Nephron (organoid): ENCODE measurements around the gene ACKR2.

ENCODE experiments used
- H3K27ac Mint-ChIP-seq, 3 experiments: 2 replicates each; pipeline ENCODE4 v1.8.0; 2020; ENCODE audit warnings: mixed read lengths in 3 of 3, mild to moderate bottlenecking in 2 of 3, moderate library complexity in 1 of 3
- H3K27me3 Mint-ChIP-seq: 2 replicates; pipeline ENCODE4 v1.8.0; 2021; ENCODE audit warnings: low read depth, mild to moderate bottlenecking, moderate library complexity, mixed read lengths
- H3K36me3 Mint-ChIP-seq: 2 replicates; pipeline ENCODE4 v1.8.0; 2020; ENCODE audit warnings: low read depth, mixed read lengths
- H3K4me1 Mint-ChIP-seq: 2 replicates; pipeline ENCODE4 v1.8.0; 2020; ENCODE audit warnings: mixed read lengths
- H3K4me3 Mint-ChIP-seq, 3 experiments: 2 replicates each; pipeline ENCODE4 v1.8.0; 2020; ENCODE audit warnings: mild to moderate bottlenecking in 3 of 3, mixed read lengths in 3 of 3, moderate library complexity in 2 of 3
- H3K9me3 Mint-ChIP-seq: 2 replicates; pipeline ENCODE4 v1.8.0; 2020; ENCODE audit warnings: mixed read lengths
- TF ChIP-seq, protein P1 (sequence below), 3 experiments: fragments of 200-600 bp; sonication (generic); IDR thresholded peaks; one replicate each; pipeline ENCODE4 v1.5.0; 2021; ENCODE audit warnings: antibody characterized with exemption in 3 of 3; ENCODE audit not compliant: unreplicated experiment in 3 of 3

The ACKR2 gene

DNA sequence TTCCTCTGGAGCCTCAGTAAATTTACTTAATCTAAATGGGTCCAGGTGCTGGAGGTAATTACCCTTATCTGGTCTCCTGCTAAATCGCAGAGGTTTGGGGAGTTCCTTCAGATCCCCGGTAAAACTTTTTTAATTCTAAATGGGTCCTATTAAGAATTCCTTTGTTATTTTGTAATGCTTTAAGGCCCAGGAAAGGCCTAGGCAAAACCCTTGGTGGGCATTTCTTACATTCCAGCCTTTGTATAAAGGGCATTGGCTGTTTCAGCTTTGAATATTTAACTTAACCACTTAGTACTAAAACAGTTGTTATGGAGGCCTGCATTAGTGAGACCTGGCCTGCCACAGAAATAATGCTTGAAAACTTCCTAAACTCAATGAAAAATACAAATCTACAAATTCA is 81.8 kb downstream of the ACKR2 start:
- no peaks in the 10 kb centered on the region for H3K9me3 Mint-ChIP-seq
- peaks cover 6% of the 10 kb centered on the region for H3K27me3 Mint-ChIP-seq
- no peaks in the 10 kb centered on the region for H3K36me3 Mint-ChIP-seq
- H3K4me3 Mint-ChIP-seq, result no peak overlapping the region
- H3K27ac Mint-ChIP-seq, result peak overlapping the region; percentile 47 to 78 (median 70)
- TF ChIP-seq, protein P1, sequence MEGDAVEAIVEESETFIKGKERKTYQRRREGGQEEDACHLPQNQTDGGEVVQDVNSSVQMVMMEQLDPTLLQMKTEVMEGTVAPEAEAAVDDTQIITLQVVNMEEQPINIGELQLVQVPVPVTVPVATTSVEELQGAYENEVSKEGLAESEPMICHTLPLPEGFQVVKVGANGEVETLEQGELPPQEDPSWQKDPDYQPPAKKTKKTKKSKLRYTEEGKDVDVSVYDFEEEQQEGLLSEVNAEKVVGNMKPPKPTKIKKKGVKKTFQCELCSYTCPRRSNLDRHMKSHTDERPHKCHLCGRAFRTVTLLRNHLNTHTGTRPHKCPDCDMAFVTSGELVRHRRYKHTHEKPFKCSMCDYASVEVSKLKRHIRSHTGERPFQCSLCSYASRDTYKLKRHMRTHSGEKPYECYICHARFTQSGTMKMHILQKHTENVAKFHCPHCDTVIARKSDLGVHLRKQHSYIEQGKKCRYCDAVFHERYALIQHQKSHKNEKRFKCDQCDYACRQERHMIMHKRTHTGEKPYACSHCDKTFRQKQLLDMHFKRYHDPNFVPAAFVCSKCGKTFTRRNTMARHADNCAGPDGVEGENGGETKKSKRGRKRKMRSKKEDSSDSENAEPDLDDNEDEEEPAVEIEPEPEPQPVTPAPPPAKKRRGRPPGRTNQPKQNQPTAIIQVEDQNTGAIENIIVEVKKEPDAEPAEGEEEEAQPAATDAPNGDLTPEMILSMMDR (IDR thresholded peaks at IDR 0.05; ENCODE audit: unreplicated experiment in 3 of 3), result no peak
- H3K4me1 Mint-ChIP-seq, result no peaks in the 10 kb centered on the region

DNA sequence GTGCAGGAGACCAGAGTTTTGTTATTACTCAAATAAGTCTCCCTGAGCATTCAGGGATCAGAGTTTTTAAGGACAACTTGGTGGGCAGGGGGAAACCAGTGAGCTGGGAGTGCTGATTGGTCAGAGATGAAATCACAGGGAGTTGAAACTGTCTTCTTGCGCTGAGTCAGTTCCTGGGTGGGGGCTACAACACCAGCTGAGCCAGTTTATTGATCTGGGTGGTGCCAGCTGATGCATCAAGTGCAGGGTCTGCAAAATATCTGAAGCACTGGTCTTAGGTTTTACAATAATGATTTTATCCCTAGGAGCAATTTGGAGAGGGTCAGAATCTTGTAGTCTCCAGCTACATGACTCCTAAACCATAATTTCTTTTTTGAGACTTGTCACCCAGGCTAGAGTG is 82.9 kb downstream of the ACKR2 start:
- Mint-ChIP-seq H3K27me3 (peaks cover 6% of the 10 kb centered on the region), H3K27ac (peak overlapping the region in 2 of 3 experiments; percentile 1 to 2), H3K9me3 (no peaks in the 10 kb centered on the region), H3K36me3 (no peaks in the 10 kb centered on the region), H3K4me1 (no peaks in the 10 kb centered on the region), H3K4me3 (no peak overlapping the region)
- TF ChIP-seq, protein P1 (IDR thresholded peaks at IDR 0.05; ENCODE audit: unreplicated experiment in 3 of 3), result no peak

DNA sequence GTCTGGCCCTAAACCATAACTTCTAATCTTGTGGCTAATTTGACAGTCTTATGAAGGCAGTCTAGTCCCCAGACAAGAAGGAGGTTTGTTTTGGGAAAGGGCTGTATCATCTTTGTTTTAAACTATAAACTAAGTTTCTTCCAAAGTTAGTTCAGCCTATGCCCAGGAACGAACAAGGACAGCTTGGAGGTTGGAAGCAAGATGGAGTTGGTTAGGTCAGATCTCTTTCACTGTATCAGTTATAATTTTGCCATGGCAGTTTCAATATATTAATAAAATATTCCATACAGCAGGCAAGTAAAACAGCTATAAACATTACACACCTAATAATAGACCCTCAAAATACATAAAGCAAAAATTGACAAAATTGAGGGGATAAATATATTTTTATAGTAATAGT is 83.6 kb downstream of the ACKR2 start:
- Mint-ChIP-seq H3K27ac (no peak overlapping the region), H3K27me3 (peaks cover 6% of the 10 kb centered on the region), H3K4me3 (no peak overlapping the region), H3K9me3 (no peaks in the 10 kb centered on the region), H3K36me3 (no peaks in the 10 kb centered on the region), H3K4me1 (no peaks in the 10 kb centered on the region)
- TF ChIP-seq, protein P1 (IDR thresholded peaks at IDR 0.05; ENCODE audit: unreplicated experiment in 3 of 3), result no peak

DNA sequence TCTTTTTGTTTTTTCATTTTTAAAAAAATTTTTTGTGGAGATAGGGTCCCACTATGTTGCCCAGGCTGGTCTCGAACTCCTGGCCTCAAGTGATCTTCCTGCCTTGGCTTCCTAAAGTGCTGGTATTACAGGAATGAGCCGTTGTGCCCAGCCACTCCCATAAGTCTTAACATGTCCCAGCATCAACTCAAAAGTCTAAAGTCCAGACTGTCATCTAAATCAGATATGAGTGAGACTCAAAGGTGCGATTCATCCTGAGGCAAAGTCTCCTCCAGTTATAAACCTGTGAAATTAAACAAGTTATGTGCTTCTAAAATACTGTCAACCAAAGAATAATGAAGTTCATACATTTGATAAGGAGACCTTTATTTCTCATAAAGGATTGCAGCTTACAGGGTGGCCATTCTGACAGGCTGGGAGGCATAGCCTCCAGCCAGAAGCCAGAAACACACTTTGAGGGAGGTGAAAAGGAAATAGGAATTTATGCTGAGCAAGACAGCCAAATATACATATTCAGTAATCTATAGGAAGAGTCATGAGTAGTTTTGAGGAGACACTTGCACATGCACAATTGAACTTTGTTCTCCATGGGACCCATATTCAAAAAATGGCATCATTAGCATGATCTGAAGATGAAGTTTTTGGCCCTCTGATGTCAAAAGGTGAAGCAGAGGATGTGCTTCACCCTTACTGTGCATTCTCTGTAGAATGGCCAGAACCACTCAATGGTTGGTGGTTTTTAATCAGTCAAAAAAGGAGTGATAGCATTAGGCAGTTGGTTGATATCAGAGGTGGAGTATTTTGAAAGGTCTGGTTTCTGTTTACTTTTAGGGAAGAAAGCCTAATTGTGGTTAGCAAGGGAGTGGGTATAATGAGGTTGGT is 85.7 kb downstream of the ACKR2 start:
- Mint-ChIP-seq H3K27ac (no peak overlapping the region), H3K4me1 (peaks cover 1% of the 10 kb centered on the region), H3K4me3 (no peak overlapping the region), H3K9me3 (no peaks in the 10 kb centered on the region), H3K27me3 (no peaks in the 10 kb centered on the region), H3K36me3 (no peaks in the 10 kb centered on the region)
- TF ChIP-seq, protein P1 (IDR thresholded peaks at IDR 0.05; ENCODE audit: unreplicated experiment in 3 of 3), result no peak

DNA sequence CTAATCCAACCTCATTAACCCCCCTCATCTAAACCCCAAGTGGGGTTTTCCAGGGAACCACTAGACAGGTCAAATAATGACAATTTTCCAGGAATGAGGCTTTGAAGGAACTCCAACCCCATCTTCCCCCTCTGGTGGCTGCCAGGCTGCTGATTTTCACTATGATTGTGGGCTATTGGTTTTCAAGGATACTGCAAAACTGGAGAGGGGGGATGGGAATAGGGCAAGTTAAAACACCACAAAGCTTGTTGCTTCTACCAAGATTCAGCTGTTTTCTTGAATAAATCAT is 86.3 kb downstream of the ACKR2 start:
- H3K9me3 Mint-ChIP-seq, result no peaks in the 10 kb centered on the region
- peaks cover 7% of the 10 kb centered on the region for H3K4me1 Mint-ChIP-seq
- TF ChIP-seq, protein P1 (IDR thresholded peaks at IDR 0.05; ENCODE audit: unreplicated experiment in 3 of 3), result no peak
- H3K27ac Mint-ChIP-seq, result no peak overlapping the region
- H3K27me3 Mint-ChIP-seq, result no peaks in the 10 kb centered on the region
- H3K4me3 Mint-ChIP-seq, result no peak overlapping the region
- no peaks in the 10 kb centered on the region for H3K36me3 Mint-ChIP-seq
